D721Med (cell line): ENCODE data around the gene GK.
"Not testable (repeated sequence)": the region's sequence is repeated elsewhere in the genome, so short reads cannot be mapped to it uniquely, and the experiment has no call there.

ENCODE experiments used
- DNase-seq: peaks from one replicate; pipeline ENCODE4 v3.0.0; 2011; ENCODE audit warnings: low spot score; ENCODE audit not compliant: insufficient read length
- FAIRE-seq: peaks from 2 replicates; lab custom pipeline; 2011; peaks lifted over from hg19 to GRCh38; lab: Jason Lieb, UNC
- TF ChIP-seq, protein P1 (sequence below): IDR thresholded peaks from 2 replicates; pipeline ENCODE4 v1.5.1; 2012; ENCODE audit warnings: mild to moderate bottlenecking, control low read depth; ENCODE audit not compliant: insufficient read depth; ENCODE audit errors: missing control alignments

Gene GK

DNA sequence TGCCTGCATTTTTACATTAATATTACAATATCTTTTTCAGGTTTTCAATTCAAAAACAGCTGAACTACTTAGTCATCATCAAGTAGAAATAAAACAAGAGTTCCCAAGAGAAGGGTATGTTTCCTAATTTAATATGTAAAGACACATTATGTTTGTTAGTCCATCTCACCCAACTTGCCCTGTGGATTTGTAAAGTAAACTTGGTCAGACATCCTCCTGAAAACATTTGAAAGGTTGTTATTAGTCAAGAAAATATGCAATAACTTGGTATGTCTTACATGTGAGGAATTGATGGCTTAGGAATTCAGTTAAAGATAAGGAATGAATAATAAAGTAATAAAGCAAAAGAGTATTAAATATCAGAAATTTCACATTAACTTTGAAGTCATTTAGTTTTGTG lies 12.2 kb downstream of the GK start:
- DNase-seq (no peak), FAIRE-seq (no peak)
- TF ChIP-seq, protein P1, sequence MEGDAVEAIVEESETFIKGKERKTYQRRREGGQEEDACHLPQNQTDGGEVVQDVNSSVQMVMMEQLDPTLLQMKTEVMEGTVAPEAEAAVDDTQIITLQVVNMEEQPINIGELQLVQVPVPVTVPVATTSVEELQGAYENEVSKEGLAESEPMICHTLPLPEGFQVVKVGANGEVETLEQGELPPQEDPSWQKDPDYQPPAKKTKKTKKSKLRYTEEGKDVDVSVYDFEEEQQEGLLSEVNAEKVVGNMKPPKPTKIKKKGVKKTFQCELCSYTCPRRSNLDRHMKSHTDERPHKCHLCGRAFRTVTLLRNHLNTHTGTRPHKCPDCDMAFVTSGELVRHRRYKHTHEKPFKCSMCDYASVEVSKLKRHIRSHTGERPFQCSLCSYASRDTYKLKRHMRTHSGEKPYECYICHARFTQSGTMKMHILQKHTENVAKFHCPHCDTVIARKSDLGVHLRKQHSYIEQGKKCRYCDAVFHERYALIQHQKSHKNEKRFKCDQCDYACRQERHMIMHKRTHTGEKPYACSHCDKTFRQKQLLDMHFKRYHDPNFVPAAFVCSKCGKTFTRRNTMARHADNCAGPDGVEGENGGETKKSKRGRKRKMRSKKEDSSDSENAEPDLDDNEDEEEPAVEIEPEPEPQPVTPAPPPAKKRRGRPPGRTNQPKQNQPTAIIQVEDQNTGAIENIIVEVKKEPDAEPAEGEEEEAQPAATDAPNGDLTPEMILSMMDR, result no peak

DNA sequence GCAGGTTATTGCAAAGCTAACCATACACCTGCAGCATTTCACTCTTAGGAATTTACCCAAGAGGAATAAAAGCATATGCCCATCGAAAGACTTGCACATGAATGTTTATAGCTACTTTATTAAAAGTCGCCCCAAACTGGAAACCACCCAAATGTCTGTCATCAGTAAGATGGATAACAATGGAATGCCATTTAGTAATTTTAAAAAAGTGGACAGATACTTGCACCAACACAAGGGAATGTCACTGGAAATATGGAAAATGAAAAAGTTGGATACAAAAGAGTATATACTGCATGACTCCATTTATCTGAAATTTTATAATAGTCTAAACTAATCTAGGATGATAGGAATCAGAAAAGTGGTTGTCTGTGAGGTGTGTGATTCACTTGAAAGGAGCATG lies 12.9 kb downstream of the GK start:
- TF ChIP-seq, protein P1, result no peak
- DNase-seq (no peak), FAIRE-seq (no peak)

DNA sequence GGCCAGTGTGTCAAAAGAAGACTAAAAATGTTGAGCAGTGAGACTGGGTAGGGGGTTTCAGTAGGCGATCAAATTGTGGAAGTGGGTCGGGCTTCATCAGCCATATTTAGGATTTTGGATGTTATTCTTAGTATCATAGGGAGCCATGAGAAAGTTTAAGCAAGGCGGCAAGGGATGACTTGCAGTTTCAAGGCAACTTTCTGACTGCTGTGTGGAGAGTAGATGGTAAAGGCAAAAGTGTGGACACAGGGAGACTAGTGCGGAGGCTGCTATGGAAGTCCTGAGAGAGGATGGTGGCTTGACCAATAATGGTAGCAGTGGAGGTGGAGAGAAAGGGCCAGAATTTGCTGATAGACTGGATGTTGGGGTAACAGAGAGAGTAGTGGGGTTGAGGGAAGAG lies 15.4 kb downstream of the GK start:
- no peak for DNase-seq
- TF ChIP-seq, protein P1, result no peak
- no peak for FAIRE-seq

DNA sequence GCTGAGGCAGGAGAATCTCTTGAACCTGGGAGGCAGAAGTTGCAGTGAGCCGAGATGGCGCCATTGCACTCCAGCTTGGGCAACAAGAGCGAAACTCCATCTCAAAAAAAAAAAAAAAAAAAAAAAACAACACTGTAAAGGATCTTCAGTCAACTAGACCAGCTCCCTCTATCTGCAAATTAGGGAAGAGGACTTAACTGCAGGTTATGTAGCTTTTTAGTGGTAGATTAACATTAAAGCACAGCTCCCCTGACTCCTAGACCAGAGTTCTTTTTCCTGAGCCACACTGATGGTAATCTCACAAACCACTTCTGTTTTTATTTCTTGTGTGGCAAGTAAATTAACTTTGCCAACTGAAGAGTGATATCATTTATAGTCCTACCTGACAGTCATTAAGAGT lies 18.0 kb downstream of the GK start:
- not testable (repeated sequence) for DNase-seq

DNA sequence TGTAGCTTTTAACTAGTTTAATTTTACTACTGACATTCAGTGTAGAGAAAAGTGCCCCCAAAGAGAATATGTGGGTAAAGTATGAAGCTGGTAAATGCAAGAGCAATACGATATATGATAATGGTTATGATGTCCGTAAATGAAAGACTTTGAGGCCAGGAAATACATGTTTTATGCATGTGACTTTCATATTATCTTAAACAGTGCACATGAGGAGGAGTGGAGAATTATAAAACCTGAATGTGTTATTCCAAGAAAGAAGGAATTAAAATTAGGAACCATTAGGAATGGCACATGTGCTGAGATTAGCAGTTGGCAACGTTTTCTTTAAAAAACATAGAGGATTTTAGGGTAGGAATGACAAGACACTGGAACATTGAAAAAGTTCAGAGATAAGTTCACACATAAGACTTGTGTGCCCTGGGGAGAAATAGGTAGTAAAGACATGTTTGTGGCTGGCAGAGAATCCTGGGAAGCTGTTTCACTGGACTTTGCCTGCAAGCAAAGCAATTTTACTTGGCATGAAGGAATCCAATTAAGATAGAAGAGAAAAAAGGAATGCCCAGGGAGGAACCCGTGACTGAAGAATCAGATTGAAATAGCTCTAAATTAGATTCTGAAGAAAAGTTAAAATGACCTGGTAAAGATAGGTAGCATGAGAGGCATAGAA lies 20.0 kb downstream of the GK start:
- FAIRE-seq, result no peak
- TF ChIP-seq, protein P1, result no peak
- no peak for DNase-seq

More for the DNA sequence above, 18.0 kb downstream of the GK start:
- not testable (repeated sequence) for FAIRE-seq

DNA sequence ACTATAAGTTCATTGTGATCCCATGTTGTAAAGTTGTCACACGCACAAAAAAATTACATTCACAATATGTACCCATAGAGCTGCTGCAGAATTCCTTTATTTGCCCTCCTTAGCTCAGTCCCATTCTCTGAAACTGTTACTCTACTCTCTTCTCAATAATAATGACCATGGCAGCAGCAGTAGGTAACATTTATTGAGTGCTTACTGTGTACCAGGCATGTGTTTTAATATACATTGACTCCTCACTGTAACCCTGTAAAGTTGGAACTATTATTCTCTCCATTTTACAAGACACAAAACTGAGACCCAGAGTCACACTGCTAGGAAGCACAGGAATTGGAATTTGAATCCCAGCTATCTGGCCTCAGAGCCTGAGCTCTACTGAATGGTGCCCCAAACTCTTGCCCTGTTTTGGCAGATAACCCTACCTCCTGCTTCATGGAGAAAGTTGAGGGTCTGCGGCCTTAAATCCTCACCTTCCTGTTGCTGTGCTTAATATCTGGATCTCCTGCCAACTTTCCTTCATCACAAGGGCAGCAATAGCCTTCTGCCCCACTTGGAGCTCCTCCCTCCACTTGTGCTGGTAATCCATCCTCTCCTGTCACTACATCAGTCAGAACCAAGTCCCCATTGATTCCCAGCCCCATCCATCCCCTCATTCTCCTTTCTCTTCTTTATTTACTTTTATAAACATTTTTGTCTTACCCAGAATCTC lies 20.8 kb downstream of the GK start:
- TF ChIP-seq, protein P1, result no peak
- FAIRE-seq, result no peak

DNA sequence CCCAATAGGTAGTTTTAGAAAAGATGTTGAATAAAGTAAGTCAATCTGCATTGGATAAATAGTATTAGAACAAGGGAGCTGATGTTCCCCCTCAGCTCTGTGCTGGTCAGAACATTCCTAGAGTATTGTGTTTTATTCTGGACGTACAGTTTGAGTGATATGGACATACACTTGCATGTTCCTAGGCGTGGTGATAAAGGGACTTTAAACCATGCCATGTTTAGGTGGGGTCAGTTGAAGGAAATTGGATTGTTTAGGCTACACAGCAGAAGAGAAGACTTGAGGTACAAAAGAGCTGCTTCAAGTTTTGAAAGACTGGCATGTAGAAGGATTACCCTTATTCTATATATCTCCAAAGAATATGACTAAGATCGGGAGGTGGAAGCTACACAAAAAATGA lies 21.6 kb downstream of the GK start:
- TF ChIP-seq, protein P1, result no peak
- DNase-seq (no peak), FAIRE-seq (no peak)

More for the DNA sequence above, 20.8 kb downstream of the GK start:
- DNase-seq, result no peak
